ENCODE data around the gene CCNK. TPM values are rescaled to one million over a fixed set of nuclear protein-coding genes. Genes with fewer than 3 reads are reported as not detected.

CCNK gene
- total RNA-seq, 4 donors from 2014 or later, result 17.4 to 43.2 (median 34.4) TPM

- DNase-seq, result no peak
- no peak for TF ChIP-seq CTCF (IDR thresholded peaks at IDR 0.05)
- TF ChIP-seq POLR2A (IDR thresholded peaks at IDR 0.05), result no peak
- H3K4me1 ChIP-seq, result no peaks in the 10 kb centered on the region
- H3K4me3 ChIP-seq, result no peak overlapping the region
- H3K27me3 ChIP-seq, result no peaks in the 10 kb centered on the region
- H3K36me3 ChIP-seq, result no peaks in the 10 kb centered on the region
- no peaks in the 10 kb centered on the region for H3K9me3 ChIP-seq
- intact Hi-C loops (cut with DNase I; ENCODE audit: low total_unique reads), result no loop called here
- no peak overlapping the region for H3K27ac ChIP-seq
These were observed 73.7 kb downstream of the CCNK start for GRCh38 chr14:99554757-99555531.

GRCh38 chr14:99556134-99556791 is 75.1 kb downstream of the CCNK start:
- Histone ChIP-seq H3K9me3 (no peaks in the 10 kb centered on the region), H3K4me1 (no peaks in the 10 kb centered on the region), H3K27me3 (no peaks in the 10 kb centered on the region), H3K27ac (no peak overlapping the region), H3K36me3 (no peaks in the 10 kb centered on the region), H3K4me3 (no peak overlapping the region)
- intact Hi-C loops (cut with DNase I; ENCODE audit: low total_unique reads), result no loop called here
- TF ChIP-seq CTCF (IDR thresholded peaks at IDR 0.05), result no peak
- no peak for TF ChIP-seq POLR2A (IDR thresholded peaks at IDR 0.05)
- no peak for DNase-seq

GRCh38 chr14:99559286-99559990 is 78.2 kb downstream of the CCNK start:
- no peak for TF ChIP-seq POLR2A (IDR thresholded peaks at IDR 0.05)
- TF ChIP-seq CTCF (IDR thresholded peaks at IDR 0.05), result no peak
- Histone ChIP-seq H3K36me3 (no peaks in the 10 kb centered on the region), H3K4me1 (peaks cover 11% of the 10 kb centered on the region in 2 donors), H3K9me3 (no peaks in the 10 kb centered on the region), H3K27ac (peak overlapping the region; percentile 63 to 85), H3K27me3 (no peaks in the 10 kb centered on the region), H3K4me3 (no peak overlapping the region)
- intact Hi-C loops (cut with DNase I; ENCODE audit: low total_unique reads), result no loop called here
- DNase-seq, result no peak

GRCh38 chr14:99560403-99560802 is 79.2 kb downstream of the CCNK start:
- Histone ChIP-seq H3K27me3 (no peaks in the 10 kb centered on the region), H3K4me1 (peaks cover 18 to 19% of the 10 kb centered on the region in 2 donors), H3K9me3 (no peaks in the 10 kb centered on the region), H3K36me3 (no peaks in the 10 kb centered on the region), H3K4me3 (no peak overlapping the region), H3K27ac (peak overlapping the region; percentile 63 to 85)
- TF ChIP-seq POLR2A (IDR thresholded peaks at IDR 0.05) (no peak), CTCF (IDR thresholded peaks at IDR 0.05) (no peak)
- intact Hi-C loops (cut with DNase I; ENCODE audit: low total_unique reads), result no loop called here
- DNase-seq, result no peak

All from uterus (tissue), 4 donors.